Measurements from ENCODE around the gene KCNT2. TPM values are rescaled to one million over a fixed set of nuclear protein-coding genes. Genes with fewer than 3 reads are reported as not detected.

Gene KCNT2
- total RNA-seq, 1 experiment from 2014 or later = 9.1 TPM

- no peak overlapping the region for H3K27ac ChIP-seq (ENCODE audit: insufficient read length, low read depth, low read length)
These were observed 301.8 kb downstream of the KCNT2 start for GRCh38 chr1:196306421-196306820.

More at GRCh38 chr1:196306421-196306820, 301.8 kb downstream of the KCNT2 start:
- H3K36me3 Mint-ChIP-seq (ENCODE audit: insufficient read depth in 1 of 3, low read depth in 3 of 3) = peaks cover 0 to 5% (median 2%) of the 10 kb centered on the region in 3 experiments; a peak in 2 of 7 replicates
- TF ChIP-seq CTCF (conservative IDR thresholded peaks at IDR 0.05) = no peak
- H3K27ac Mint-ChIP-seq = peak overlapping the region; percentile 36 to 89 (median 84); a peak in 5 of 7 replicates
- no peaks in the 10 kb centered on the region for H3K23me2 ChIP-seq (ENCODE audit: insufficient read length, low read depth, low read length, poor library complexity, severe bottlenecking)
- no peaks in the 10 kb centered on the region for H3K27me3 Mint-ChIP-seq (ENCODE audit: low read depth)
- H3K9ac ChIP-seq (ENCODE audit: extremely low read depth, insufficient read length, low read length) = no peak overlapping the region
- H3K9me3 Mint-ChIP-seq = no peaks in the 10 kb centered on the region
- H2BK5ac ChIP-seq (ENCODE audit: insufficient read length, low read length) = no peak overlapping the region
- no peak overlapping the region for H4K91ac ChIP-seq (ENCODE audit: insufficient read length, low read depth, low read length)
- H2AFZ ChIP-seq (ENCODE audit: low read length) = no peak overlapping the region
- WGBS (ENCODE audit: extremely low coverage, insufficient read length, low lambda C conversion rate) = no CpG with 5 or more reads among the region's 2 CpGs
- peaks cover 5% of the 10 kb centered on the region; the same call in 1 of the 2 replicates for H3K4me1 ChIP-seq (ENCODE audit: insufficient read depth, low read length)
- no peak overlapping the region for H3K23ac ChIP-seq (ENCODE audit: insufficient read length, low read depth, low read length)
- no peak overlapping the region for H3K18ac ChIP-seq (ENCODE audit: insufficient read length, low read depth, low read length)
- no peaks in the 10 kb centered on the region for H3K27me3 ChIP-seq (ENCODE audit: insufficient read depth, low read length)
- H4K20me1 ChIP-seq (ENCODE audit: control insufficient read depth, insufficient read depth, insufficient read length) = no peaks in the 10 kb centered on the region
- H3T11ph ChIP-seq (ENCODE audit: low read length) = no peak overlapping the region
- H3K4me1 Mint-ChIP-seq = peaks cover 51 to 53% of the 10 kb centered on the region in 2 experiments
- H4K8ac ChIP-seq (replicated peaks; ENCODE audit: insufficient read length, low read depth, low read length) = no peak overlapping the region
- no peak overlapping the region for H3K4ac ChIP-seq (ENCODE audit: low read depth, low read length)
- H3K14ac ChIP-seq (ENCODE audit: insufficient read depth, low read length) = no peak overlapping the region
- no peak overlapping the region for H2BK120ac ChIP-seq (ENCODE audit: low read depth, low read length, poor library complexity, severe bottlenecking)
- no peak overlapping the region for H3K4me2 ChIP-seq (ENCODE audit: insufficient read depth, insufficient read length, low read length)
- no peak overlapping the region for H2BK12ac ChIP-seq (ENCODE audit: insufficient read length, low read depth, low read length)
- H3K79me2 ChIP-seq (ENCODE audit: insufficient read depth, low read length) = no peaks in the 10 kb centered on the region
- peak; percentile 52 for DNase-seq
- H2BK15ac ChIP-seq (ENCODE audit: low read depth, low read length) = no peak overlapping the region
- no peaks in the 10 kb centered on the region for H3K79me1 ChIP-seq (ENCODE audit: insufficient read depth, low read depth, low read length, poor library complexity, severe bottlenecking)
- H4K5ac ChIP-seq (ENCODE audit: insufficient read length, low read depth, low read length) = no peak overlapping the region
- H3K4me3 Mint-ChIP-seq = no peak overlapping the region
- H2BK20ac ChIP-seq (ENCODE audit: low read depth, low read length, poor library complexity, severe bottlenecking) = no peak overlapping the region
- no peak overlapping the region for H2AK5ac ChIP-seq (ENCODE audit: insufficient read length, low read length)
- H3K56ac ChIP-seq (ENCODE audit: insufficient read length, low read depth, low read length) = no peak overlapping the region
- no peaks in the 10 kb centered on the region for H3K9me3 ChIP-seq (ENCODE audit: control insufficient read depth, low read depth, low read length)

All from H9 (cell line).